Ishikawa (cell line): Measurements from ENCODE around the gene PTPRD.

Experiments
- CEBPB ChIP-seq: IDR thresholded peaks from 2 replicates; pipeline ENCODE4 v1.6.1; 2012
- CREB1 ChIP-seq: IDR thresholded peaks from 2 replicates; pipeline ENCODE4 v1.6.1; 2012; ENCODE audit warnings: low read depth
- EGR1 ChIP-seq: IDR thresholded peaks from 2 replicates; pipeline ENCODE4 v1.6.1; 2012
- EP300 ChIP-seq: IDR thresholded peaks from 2 replicates; pipeline ENCODE4 v1.6.1; 2012; ENCODE audit warnings: borderline replicate concordance
- FOXM1 ChIP-seq: IDR thresholded peaks from 2 replicates; pipeline ENCODE4 v1.6.1; 2012; ENCODE audit warnings: low read depth, borderline replicate concordance
- NFIC ChIP-seq: IDR thresholded peaks from 2 replicates; pipeline ENCODE4 v1.6.1; 2012
- RAD21 ChIP-seq: IDR thresholded peaks from 2 replicates; pipeline ENCODE4 v1.6.1; 2012; ENCODE audit warnings: low read depth
- TAF1 ChIP-seq: IDR thresholded peaks from 2 replicates; pipeline ENCODE4 v1.6.1; 2012; ENCODE audit warnings: low read depth, mild to moderate bottlenecking
- TCF12 ChIP-seq: IDR thresholded peaks from 2 replicates; pipeline ENCODE4 v1.6.1; 2012; ENCODE audit warnings: low read depth
- TEAD4 ChIP-seq: IDR thresholded peaks from 2 replicates; pipeline ENCODE4 v1.6.1; 2012
- YY1 ChIP-seq: IDR thresholded peaks from 2 replicates; pipeline ENCODE4 v1.6.1; 2012; ENCODE audit warnings: low read depth
- ZBTB7A ChIP-seq: IDR thresholded peaks from 2 replicates; pipeline ENCODE4 v1.6.1; 2012; ENCODE audit warnings: low read depth
- TF ChIP-seq, protein P1 (sequence below): IDR thresholded peaks from 2 replicates; pipeline ENCODE4 v1.6.1; 2012; ENCODE audit warnings: low read depth, mild to moderate bottlenecking
- TF ChIP-seq, protein P2 (sequence below): IDR thresholded peaks from 2 replicates; pipeline ENCODE4 v1.6.1; 2012
- TF ChIP-seq, protein P3 (sequence below): IDR thresholded peaks from 2 replicates; pipeline ENCODE4 v1.6.1; 2012

Gene PTPRD

DNA sequence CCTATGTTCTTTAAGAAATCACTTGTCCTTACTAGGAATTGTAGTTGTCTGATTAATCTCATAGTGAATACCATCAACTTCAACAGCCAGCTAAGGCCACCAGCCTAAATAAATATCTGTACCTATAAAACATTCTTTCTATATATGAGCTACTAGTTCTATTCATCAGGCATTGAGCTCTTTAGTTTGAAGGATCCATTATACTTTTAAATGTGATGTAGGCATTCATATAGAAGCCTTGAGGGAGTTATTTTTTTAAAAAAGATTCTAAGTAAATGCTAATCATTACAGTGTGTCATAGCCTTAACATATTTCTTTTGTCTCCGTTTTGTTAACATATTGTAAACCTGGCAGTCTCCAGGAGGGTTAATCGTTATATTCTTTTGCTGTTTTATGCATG, 838.3 kb downstream of the PTPRD start:
- TF ChIP-seq, protein P1, sequence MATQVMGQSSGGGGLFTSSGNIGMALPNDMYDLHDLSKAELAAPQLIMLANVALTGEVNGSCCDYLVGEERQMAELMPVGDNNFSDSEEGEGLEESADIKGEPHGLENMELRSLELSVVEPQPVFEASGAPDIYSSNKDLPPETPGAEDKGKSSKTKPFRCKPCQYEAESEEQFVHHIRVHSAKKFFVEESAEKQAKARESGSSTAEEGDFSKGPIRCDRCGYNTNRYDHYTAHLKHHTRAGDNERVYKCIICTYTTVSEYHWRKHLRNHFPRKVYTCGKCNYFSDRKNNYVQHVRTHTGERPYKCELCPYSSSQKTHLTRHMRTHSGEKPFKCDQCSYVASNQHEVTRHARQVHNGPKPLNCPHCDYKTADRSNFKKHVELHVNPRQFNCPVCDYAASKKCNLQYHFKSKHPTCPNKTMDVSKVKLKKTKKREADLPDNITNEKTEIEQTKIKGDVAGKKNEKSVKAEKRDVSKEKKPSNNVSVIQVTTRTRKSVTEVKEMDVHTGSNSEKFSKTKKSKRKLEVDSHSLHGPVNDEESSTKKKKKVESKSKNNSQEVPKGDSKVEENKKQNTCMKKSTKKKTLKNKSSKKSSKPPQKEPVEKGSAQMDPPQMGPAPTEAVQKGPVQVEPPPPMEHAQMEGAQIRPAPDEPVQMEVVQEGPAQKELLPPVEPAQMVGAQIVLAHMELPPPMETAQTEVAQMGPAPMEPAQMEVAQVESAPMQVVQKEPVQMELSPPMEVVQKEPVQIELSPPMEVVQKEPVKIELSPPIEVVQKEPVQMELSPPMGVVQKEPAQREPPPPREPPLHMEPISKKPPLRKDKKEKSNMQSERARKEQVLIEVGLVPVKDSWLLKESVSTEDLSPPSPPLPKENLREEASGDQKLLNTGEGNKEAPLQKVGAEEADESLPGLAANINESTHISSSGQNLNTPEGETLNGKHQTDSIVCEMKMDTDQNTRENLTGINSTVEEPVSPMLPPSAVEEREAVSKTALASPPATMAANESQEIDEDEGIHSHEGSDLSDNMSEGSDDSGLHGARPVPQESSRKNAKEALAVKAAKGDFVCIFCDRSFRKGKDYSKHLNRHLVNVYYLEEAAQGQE = no peak
- no peak for TF ChIP-seq CEBPB
- TF ChIP-seq EGR1 = no peak
- TF ChIP-seq YY1 = no peak
- no peak for TF ChIP-seq FOXM1
- no peak for TF ChIP-seq ZBTB7A
- TF ChIP-seq, protein P2, sequence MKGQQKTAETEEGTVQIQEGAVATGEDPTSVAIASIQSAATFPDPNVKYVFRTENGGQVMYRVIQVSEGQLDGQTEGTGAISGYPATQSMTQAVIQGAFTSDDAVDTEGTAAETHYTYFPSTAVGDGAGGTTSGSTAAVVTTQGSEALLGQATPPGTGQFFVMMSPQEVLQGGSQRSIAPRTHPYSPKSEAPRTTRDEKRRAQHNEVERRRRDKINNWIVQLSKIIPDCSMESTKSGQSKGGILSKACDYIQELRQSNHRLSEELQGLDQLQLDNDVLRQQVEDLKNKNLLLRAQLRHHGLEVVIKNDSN = no peak
- TF ChIP-seq NFIC = no peak
- TF ChIP-seq TAF1 = no peak
- no peak for TF ChIP-seq EP300

DNA sequence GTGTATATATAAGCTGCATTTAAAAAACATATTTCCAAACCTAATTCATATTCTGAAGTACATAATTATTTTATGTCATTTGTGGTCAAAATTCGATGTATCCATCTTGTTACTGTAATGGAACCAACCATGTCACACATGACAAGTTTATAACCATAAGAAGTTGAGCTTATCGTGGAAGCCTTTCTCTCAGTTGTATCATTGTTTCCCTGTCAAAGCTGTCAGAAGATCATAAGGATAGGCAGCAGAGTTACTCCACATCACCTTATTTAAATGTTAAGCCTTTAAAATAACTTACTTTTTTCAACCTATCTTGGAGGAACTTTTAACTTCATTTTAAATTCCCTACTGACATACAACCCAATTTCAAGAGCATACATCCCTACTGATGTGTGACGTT, 841.5 kb downstream of the PTPRD start:
- TF ChIP-seq EGR1 = no peak
- TF ChIP-seq, protein P1 = no peak
- no peak for TF ChIP-seq YY1
- no peak for TF ChIP-seq CEBPB
- no peak for TF ChIP-seq TEAD4
- TF ChIP-seq FOXM1 = no peak
- TF ChIP-seq, protein P2 = no peak
- no peak for TF ChIP-seq EP300
- no peak for TF ChIP-seq TCF12
- TF ChIP-seq TAF1 = no peak
- TF ChIP-seq CREB1 = no peak
- TF ChIP-seq ZBTB7A = no peak
- no peak for TF ChIP-seq RAD21
- TF ChIP-seq, protein P3, sequence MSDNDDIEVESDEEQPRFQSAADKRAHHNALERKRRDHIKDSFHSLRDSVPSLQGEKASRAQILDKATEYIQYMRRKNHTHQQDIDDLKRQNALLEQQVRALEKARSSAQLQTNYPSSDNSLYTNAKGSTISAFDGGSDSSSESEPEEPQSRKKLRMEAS = no peak

DNA sequence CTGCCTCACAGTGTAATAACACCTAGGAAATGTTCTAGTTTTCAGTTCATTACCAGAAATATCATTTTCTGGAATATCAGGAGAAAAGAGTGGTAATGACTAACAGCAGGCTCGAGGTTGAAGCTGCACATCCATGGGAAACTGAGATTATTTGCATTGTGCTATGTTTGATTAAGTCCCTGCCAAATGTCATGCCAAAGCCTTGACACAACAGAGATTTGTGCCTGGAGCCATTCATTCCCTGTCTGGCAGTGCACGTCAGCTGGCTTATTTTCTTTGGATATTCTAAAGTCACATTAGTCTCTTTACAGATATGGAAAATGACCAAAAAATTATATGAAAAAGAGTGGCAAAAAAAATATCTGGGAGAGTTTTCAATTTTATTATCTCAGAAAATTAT, 848.0 kb downstream of the PTPRD start:
- TF ChIP-seq EP300 (no peak), ZBTB7A (no peak), TCF12 (no peak), TAF1 (no peak), RAD21 (no peak), FOXM1 (no peak), TEAD4 (no peak)
- TF ChIP-seq, protein P1 = no peak

DNA sequence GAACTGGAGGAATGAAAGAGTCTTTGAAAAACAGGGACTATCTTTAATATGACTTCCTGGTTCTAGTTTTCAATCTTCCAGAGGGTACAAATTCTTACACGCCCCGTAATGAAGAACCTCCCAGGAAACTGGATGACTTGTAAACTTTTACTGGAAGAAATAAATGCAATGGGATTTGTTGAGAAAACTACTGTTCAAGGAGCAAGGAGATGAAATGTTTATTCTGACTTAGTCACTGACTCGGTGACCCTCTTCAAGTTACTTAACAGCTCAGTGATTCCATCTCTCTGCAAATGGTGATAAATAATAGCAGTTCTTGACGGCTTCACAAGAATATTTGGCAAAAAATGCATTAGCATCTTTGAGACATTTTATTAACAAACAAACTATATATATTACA, 858.6 kb downstream of the PTPRD start:
- TF ChIP-seq FOXM1 (no peak), TAF1 (no peak), TCF12 (no peak), EGR1 (no peak), CEBPB (no peak), RAD21 (no peak), CREB1 (no peak), TEAD4 (no peak), ZBTB7A (no peak)
- TF ChIP-seq, protein P2 = no peak

DNA sequence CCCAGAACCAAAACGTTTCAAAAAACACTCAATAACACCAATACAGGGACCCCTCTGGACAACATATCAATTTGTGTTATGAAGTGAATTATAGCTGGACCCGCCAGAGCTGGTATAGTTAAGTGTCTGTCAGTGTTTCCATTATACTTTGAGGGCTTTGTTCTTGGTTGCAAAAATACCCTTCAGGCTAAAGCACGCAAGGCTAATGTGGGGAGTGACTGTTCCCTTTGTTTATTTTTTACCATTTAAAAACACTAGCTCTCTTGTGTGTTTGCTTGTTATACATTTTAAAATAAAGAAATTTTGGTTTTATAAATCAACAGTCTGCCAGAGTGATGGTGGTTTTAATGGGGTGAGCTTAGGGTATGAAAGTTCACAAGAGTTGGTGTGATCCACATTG, 859.5 kb downstream of the PTPRD start:
- TF ChIP-seq FOXM1 (no peak), CREB1 (no peak), TAF1 (no peak), RAD21 (no peak), NFIC (no peak), TEAD4 (no peak), ZBTB7A (no peak), EGR1 (no peak), EP300 (no peak), YY1 (no peak), TCF12 (no peak), CEBPB (no peak)
- TF ChIP-seq, protein P3 = no peak
- TF ChIP-seq, protein P1 = no peak
- TF ChIP-seq, protein P2 = no peak
